IMR-90 (cell line): ENCODE results near the gene LHFPL6.

ENCODE experiments used
- BHLHE40 ChIP-seq: fragments of 150-350 bp; IDR thresholded peaks from 2 replicates; pipeline ENCODE4 v1.6.1; 2016; ENCODE audit warnings: mild to moderate bottlenecking, low read depth, low read length
- TF ChIP-seq, protein P1 (sequence below): conservative IDR thresholded peaks from 2 replicates; pipeline ENCODE4 v1.5.1; 2012; ENCODE audit warnings: mild to moderate bottlenecking, low read depth, low read length, improper control_type of control experiment

DNA sequence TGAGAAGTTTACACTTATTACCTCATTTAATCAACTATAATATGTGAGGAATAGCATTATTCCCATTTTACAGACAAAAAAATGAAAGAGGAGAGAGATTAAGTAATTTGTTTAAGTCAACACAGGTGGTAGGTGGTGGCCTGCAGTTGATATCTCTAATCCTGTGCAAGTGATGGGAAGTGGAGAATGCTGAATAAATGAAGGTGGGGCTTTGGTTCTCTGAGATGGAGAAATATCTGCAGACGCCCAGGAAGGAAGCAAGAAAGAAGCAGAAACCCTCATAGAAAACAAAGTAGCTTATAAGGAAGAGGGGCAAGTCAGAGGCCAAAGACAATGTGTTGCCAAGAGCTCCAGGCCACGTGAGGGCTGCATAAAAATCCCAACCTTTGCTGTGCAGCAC is 290.4 kb downstream of the LHFPL6 start:
- TF ChIP-seq, protein P1, sequence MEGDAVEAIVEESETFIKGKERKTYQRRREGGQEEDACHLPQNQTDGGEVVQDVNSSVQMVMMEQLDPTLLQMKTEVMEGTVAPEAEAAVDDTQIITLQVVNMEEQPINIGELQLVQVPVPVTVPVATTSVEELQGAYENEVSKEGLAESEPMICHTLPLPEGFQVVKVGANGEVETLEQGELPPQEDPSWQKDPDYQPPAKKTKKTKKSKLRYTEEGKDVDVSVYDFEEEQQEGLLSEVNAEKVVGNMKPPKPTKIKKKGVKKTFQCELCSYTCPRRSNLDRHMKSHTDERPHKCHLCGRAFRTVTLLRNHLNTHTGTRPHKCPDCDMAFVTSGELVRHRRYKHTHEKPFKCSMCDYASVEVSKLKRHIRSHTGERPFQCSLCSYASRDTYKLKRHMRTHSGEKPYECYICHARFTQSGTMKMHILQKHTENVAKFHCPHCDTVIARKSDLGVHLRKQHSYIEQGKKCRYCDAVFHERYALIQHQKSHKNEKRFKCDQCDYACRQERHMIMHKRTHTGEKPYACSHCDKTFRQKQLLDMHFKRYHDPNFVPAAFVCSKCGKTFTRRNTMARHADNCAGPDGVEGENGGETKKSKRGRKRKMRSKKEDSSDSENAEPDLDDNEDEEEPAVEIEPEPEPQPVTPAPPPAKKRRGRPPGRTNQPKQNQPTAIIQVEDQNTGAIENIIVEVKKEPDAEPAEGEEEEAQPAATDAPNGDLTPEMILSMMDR: no peak
- TF ChIP-seq BHLHE40: no peak
